A549 (cell line): ENCODE results near the gene FUOM. TPM values are rescaled to one million over a fixed set of nuclear protein-coding genes. Genes with fewer than 3 reads are reported as not detected.

Experiments used
- ATAC-seq, 2 experiments: fragments of 200-7000 bp in 1 of 2; fragments of >200 bp in 1 of 2; cut with Nextera tagmentation in 1 of 2; cut with Tn5 transposase in 1 of 2; 3 replicates each; pipeline versions ENCODE4 v1.8.0 to v1.9.1; 2018 to 2020; ENCODE audit warnings: mild to moderate bottlenecking in 1 of 2, moderate library complexity in 1 of 2
- CTCF ChIA-PET: fragments of 300-600 bp; sonication (Branson Sonifier 250); formaldehyde crosslinking; extraction: SDS; loops from one replicate; lab custom pipeline; 2021; ENCODE audit warnings: antibody characterized with exemption, inconsistent platforms; lab: Yijun Ruan, JAX
- POLR2A ChIA-PET: fragments of 350-600 bp; formaldehyde crosslinking; extraction: SDS; loops from one replicate; lab custom pipeline; 2021; ENCODE audit warnings: antibody characterized with exemption, inconsistent platforms; lab: Yijun Ruan, JAX
- DNase-seq, 2 experiments: peaks; one replicate each; pipeline versions ENCODE4 v3.0.0 to v3.0.0-alpha.2; 2011 to 2016; ENCODE audit warnings: low read depth in 1 of 2, low spot score in 1 of 2
- FAIRE-seq: peaks from 2 replicates; lab custom pipeline; 2011; peaks lifted over from hg19 to GRCh38; lab: Jason Lieb, UNC
- H3K27ac ChIP-seq, 2 experiments: fragments of >200 bp; sonication (Bioruptor Twin); formaldehyde crosslinking; 3 replicates each; pipeline ENCODE4 v1.5.1; 2016 to 2017
- H3K4me1 ChIP-seq: fragments of >200 bp; sonication (Bioruptor Twin); formaldehyde crosslinking; 3 replicates; pipeline ENCODE4 v1.6.1; 2016
- H3K4me2 ChIP-seq: fragments of >200 bp; sonication (Bioruptor Twin); formaldehyde crosslinking; 3 replicates; pipeline ENCODE4 v1.6.1; 2016
- H3K4me3 ChIP-seq: fragments of >200 bp; sonication (Bioruptor Twin); formaldehyde crosslinking; 3 replicates; pipeline ENCODE4 v1.5.1; 2016
- H3K9me3 ChIP-seq: fragments of >200 bp; sonication (Bioruptor Twin); formaldehyde crosslinking; 3 replicates; pipeline ENCODE4 v1.6.1; 2016
- ATOH8 ChIP-seq: fragments of 250-450 bp; sonication (Bioruptor Pico); IDR thresholded peaks from 2 replicates; pipeline ENCODE4 v1.5.0; 2020; ENCODE audit warnings: low read depth, mild to moderate bottlenecking, moderate library complexity
- BCL3 ChIP-seq: fragments of >200 bp; sonication (Bioruptor Twin); formaldehyde crosslinking; IDR thresholded peaks from 3 replicates; pipeline ENCODE4 v1.6.1; 2016
- BHLHE40 ChIP-seq: IDR thresholded peaks from 2 replicates; pipeline ENCODE4 v1.6.1; 2012; ENCODE audit warnings: low read depth, low read length, inconsistent platforms
- CBX2 ChIP-seq: fragments of 200-600 bp; sonication (generic); IDR thresholded peaks from 2 replicates; pipeline ENCODE4 v1.6.1; 2016; ENCODE audit warnings: low read depth, mild to moderate bottlenecking, borderline replicate concordance
- CBX8 ChIP-seq: fragments of 200-600 bp; sonication (generic); IDR thresholded peaks from 2 replicates; pipeline ENCODE4 v1.6.1; 2016
- CEBPB ChIP-seq, 2 experiments: fragments of >200 bp in 1 of 2; sonication (Bioruptor Twin) in 1 of 2; formaldehyde crosslinking in 1 of 2; IDR thresholded peaks; 2 replicates each; pipeline ENCODE4 v1.6.1; 2012 to 2016
- E2F6 ChIP-seq: IDR thresholded peaks from 2 replicates; pipeline ENCODE4 v1.6.1; 2012; ENCODE audit warnings: low read depth, borderline replicate concordance
- EHF ChIP-seq: fragments of 250-450 bp; sonication (Bioruptor Pico); IDR thresholded peaks from 2 replicates; pipeline ENCODE4 v1.5.0; 2020; ENCODE audit warnings: mild to moderate bottlenecking
- EHMT2 ChIP-seq: fragments of 200-600 bp; sonication (generic); IDR thresholded peaks from 2 replicates; pipeline ENCODE4 v1.6.1; 2016; ENCODE audit warnings: antibody characterized with exemption, low read depth, mild to moderate bottlenecking, moderate library complexity
- ELK1 ChIP-seq: fragments of 150-350 bp; IDR thresholded peaks from 2 replicates; pipeline ENCODE4 v1.6.1; 2014; ENCODE audit warnings: low read depth, mild to moderate bottlenecking, low read length
- EP300 ChIP-seq, 2 experiments: fragments of >200 bp; sonication (Bioruptor Twin); formaldehyde crosslinking; IDR thresholded peaks; 2 replicates in 1 of 2; 3 replicates in 1 of 2; pipeline ENCODE4 v1.6.1; 2016 to 2017
- FOSB ChIP-seq: fragments of 250-450 bp; sonication (Bioruptor Pico); IDR thresholded peaks from 2 replicates; pipeline ENCODE4 v1.5.0; 2020; ENCODE audit warnings: mild to moderate bottlenecking, moderate library complexity
- FOXS1 ChIP-seq: fragments of 250-450 bp; sonication (Bioruptor Pico); IDR thresholded peaks from 2 replicates; pipeline ENCODE4 v1.5.0; 2020; ENCODE audit warnings: mild to moderate bottlenecking, moderate library complexity
- HES2 ChIP-seq: fragments of >200 bp; sonication (Bioruptor Twin); formaldehyde crosslinking; IDR thresholded peaks from 2 replicates; pipeline ENCODE4 v1.6.1; 2016
- HEYL ChIP-seq: fragments of 250-450 bp; sonication (Bioruptor Pico); IDR thresholded peaks from 2 replicates; pipeline ENCODE4 v1.8.0; 2021; ENCODE audit warnings: mild to moderate bottlenecking, moderate library complexity
- HMGXB4 ChIP-seq: fragments of 250-450 bp; sonication (Bioruptor Pico); IDR thresholded peaks from 2 replicates; pipeline ENCODE4 v1.5.0; 2021; ENCODE audit warnings: mild to moderate bottlenecking, moderate library complexity, borderline replicate concordance
- JUN ChIP-seq, 2 experiments: fragments of >200 bp; sonication (Bioruptor Twin); formaldehyde crosslinking; IDR thresholded peaks; 2 replicates in 1 of 2; 3 replicates in 1 of 2; pipeline ENCODE4 v1.6.1; 2016 to 2017
- JUNB ChIP-seq: fragments of >200 bp; sonication (Bioruptor Twin); formaldehyde crosslinking; IDR thresholded peaks from 2 replicates; pipeline ENCODE4 v1.6.1; 2016
- KDM5A ChIP-seq: fragments of 200-600 bp; sonication (generic); IDR thresholded peaks from 2 replicates; pipeline ENCODE4 v1.6.1; 2016; ENCODE audit warnings: antibody characterized with exemption, mild to moderate bottlenecking
- MAFK ChIP-seq: fragments of 450-650 bp; IDR thresholded peaks from 2 replicates; pipeline ENCODE4 v1.6.1; 2014; ENCODE audit not compliant: partially characterized antibody
- MYC ChIP-seq: IDR thresholded peaks from 2 replicates; pipeline ENCODE4 v1.6.1; 2012; ENCODE audit warnings: mild to moderate bottlenecking, inconsistent platforms, low read length, improper control_type of control experiment, borderline replicate concordance
- NFE2L2 ChIP-seq: fragments of 150-350 bp; conservative IDR thresholded peaks from 2 replicates; pipeline ENCODE4 v1.6.1; 2014; ENCODE audit warnings: low read length
- NPAS2 ChIP-seq: fragments of 250-450 bp; sonication (Bioruptor Pico); IDR thresholded peaks from 2 replicates; pipeline ENCODE4 v1.8.0; 2022; ENCODE audit warnings: mild to moderate bottlenecking, moderate library complexity, borderline replicate concordance
- PBX3 ChIP-seq: IDR thresholded peaks from 2 replicates; pipeline ENCODE4 v1.6.1; 2012
- POLR2A ChIP-seq: IDR thresholded peaks from 2 replicates; pipeline ENCODE4 v1.6.1; 2012; ENCODE audit warnings: mild to moderate bottlenecking, low read length
- RAD21 ChIP-seq, 2 experiments: fragments of >200 bp in 1 of 2; sonication (Bioruptor Twin) in 1 of 2; formaldehyde crosslinking in 1 of 2; IDR thresholded peaks in 1 of 2; conservative IDR thresholded peaks in 1 of 2; 2 replicates in 1 of 2; 3 replicates in 1 of 2; pipeline ENCODE4 v1.6.1; 2012 to 2018; ENCODE audit warnings: inconsistent platforms in 1 of 2
- RNF2 ChIP-seq: fragments of 200-600 bp; sonication (generic); IDR thresholded peaks from 2 replicates; pipeline ENCODE4 v1.6.1; 2016; ENCODE audit warnings: low read depth, mild to moderate bottlenecking, antibody characterized with exemption, moderate library complexity, borderline replicate concordance
- SMC3 ChIP-seq: fragments of >200 bp; sonication (Bioruptor Twin); formaldehyde crosslinking; IDR thresholded peaks from 3 replicates; pipeline ENCODE4 v1.6.1; 2018; ENCODE audit warnings: inconsistent platforms
- SREBF2 ChIP-seq: fragments of 450-650 bp; IDR thresholded peaks from 2 replicates; pipeline ENCODE4 v1.6.1; 2014; ENCODE audit warnings: mild to moderate bottlenecking, moderate library complexity
- TFCP2L1 ChIP-seq: fragments of 250-450 bp; sonication (Bioruptor Pico); IDR thresholded peaks from 2 replicates; pipeline ENCODE4 v1.5.0; 2021; ENCODE audit warnings: mild to moderate bottlenecking
- USF2 ChIP-seq: fragments of 450-650 bp; IDR thresholded peaks from 2 replicates; pipeline ENCODE4 v1.6.1; 2014; ENCODE audit warnings: antibody characterized with exemption
- ZC3H11A ChIP-seq: fragments of 450-650 bp; IDR thresholded peaks from 2 replicates; pipeline ENCODE4 v1.6.1; 2014; ENCODE audit warnings: antibody characterized with exemption, mild to moderate bottlenecking
- ZFP36 ChIP-seq: fragments of 450-650 bp; IDR thresholded peaks from 2 replicates; pipeline ENCODE4 v1.6.1; 2014; ENCODE audit warnings: borderline replicate concordance; ENCODE audit not compliant: partially characterized antibody
- ZSCAN20 ChIP-seq: fragments of 250-450 bp; sonication (Bioruptor Pico); IDR thresholded peaks from 2 replicates; pipeline ENCODE4 v1.8.0; 2022; ENCODE audit warnings: mild to moderate bottlenecking, moderate library complexity
- WGBS: methylation state at CpG from one replicate; pipeline ENCODE4 v1.1.6; 2017; ENCODE audit errors: missing lambda C conversion rate; 5-methylcytosine and 5-hydroxymethylcytosine counted together
- polyA plus RNA-seq, 4 experiments: library from polyadenylated mRNA; depleted of rRNA in 3 of 4; stranded (reverse); fragments of >200 nt; fragmentation: RNase III in 1 of 4; extraction: RNeasy Plus Mini Kit Qiagen cat#74134 plus additional on column Dnase treatment in 1 of 4; gene quantifications; 2 replicates in 3 of 4; 3 replicates in 1 of 4; pipeline ENCODE4 v1.2.3, GENCODE V29; 2011 to 2017

The FUOM gene
- polyA plus RNA-seq, 2 of the 4 experiments (the other 2 are of a cell fraction), result 6.8 to 8.1 TPM

GRCh38 chr10:133318494-133319127, 39.2 kb downstream of the FUOM start:
- peak overlapping the region; percentile 80 to 98 for H3K27ac ChIP-seq
- no peak for FAIRE-seq
- POLR2A ChIA-PET, result no interaction called here
- TF ChIP-seq ATOH8 (CRISPR knock-in tag), result no peak
- 0 out of 2 replicates have a peak, but pooled peaks have one; percentile 24 for TF ChIP-seq HMGXB4
- TF ChIP-seq HES2, result no peak
- TF ChIP-seq MAFK, result no peak
- no peak for TF ChIP-seq FOSB
- TF ChIP-seq MYC, result no peak
- peak in 1 of 2 experiments; percentile 44; a peak in 1 of 5 replicates for TF ChIP-seq JUN (IDR thresholded peaks at IDR 0.05)
- TF ChIP-seq EHMT2, result no peak
- TF ChIP-seq ELK1, result no peak
- TF ChIP-seq FOXS1 (CRISPR knock-in tag), result no peak
- no peak for TF ChIP-seq RNF2
- TF ChIP-seq NFE2L2, result no peak
- no peak for TF ChIP-seq PBX3
- no peak for TF ChIP-seq CEBPB (IDR thresholded peaks at IDR 0.05)
- TF ChIP-seq SREBF2, result no peak
- no peak for TF ChIP-seq BHLHE40
- peak; percentile 44; the same call in 1 of the 3 replicates for TF ChIP-seq SMC3
- TF ChIP-seq NPAS2 (CRISPR knock-in tag), result no peak
- TF ChIP-seq CBX2, result no peak
- TF ChIP-seq BCL3, result no peak
- TF ChIP-seq EHF, result no peak
- no peak for TF ChIP-seq ZFP36
- TF ChIP-seq RAD21 (conservative IDR thresholded peaks at IDR 0.05 in 1 of 2, IDR thresholded peaks at IDR 0.05 in 1 of 2), result peak; percentile 18 to 37; a peak in 2 of 5 replicates
- no peak for TF ChIP-seq JUNB
- TF ChIP-seq CBX8, result no peak
- 0 out of 2 replicates have a peak, but pooled peaks have one; percentile 43 for TF ChIP-seq TFCP2L1
- TF ChIP-seq ZSCAN20, result no peak
- TF ChIP-seq POLR2A, result peak; percentile 33
- TF ChIP-seq E2F6, result no peak
- no peak for TF ChIP-seq EP300 (IDR thresholded peaks at IDR 0.05)
- no peak for TF ChIP-seq KDM5A
- TF ChIP-seq HEYL (CRISPR knock-in tag), result no peak
- no peak for TF ChIP-seq ZC3H11A
- TF ChIP-seq USF2, result no peak

More at GRCh38 chr10:133318494-133319127, 39.2 kb downstream of the FUOM start:
- H3K9me3 ChIP-seq, result no peaks in the 10 kb centered on the region; the same call in 2 of the 3 replicates
- ATAC-seq (peak; percentile 87 to 96), DNase-seq (peak; percentile 68 to 84)
- CTCF ChIA-PET, result interaction anchor here (0.6 to 4.0 kb wide), 11 partner anchors 8 to 90 kb away, joined by 3 to 56 read pairs (median 5); no protein-coding TSS in a partner anchor
- H3K4me2 ChIP-seq, result peak overlapping the region; percentile 70
- H3K4me3 ChIP-seq, result peak overlapping the region; percentile 62
- WGBS, result 7% methylated on average over 32 of the region's 51 CpGs
- 0 out of 3 replicates have a peak, but pooled peaks cover 7% of the 10 kb centered on the region for H3K4me1 ChIP-seq
